Activated CD8-positive, alpha-beta T cell treated with anti-CD3 and anti-CD28 coated beads, Interleukin-2, amount 10 ng/mL, durations not matched to agents 7 days and 5 days (primary cell): ENCODE results near the gene ROBO2. TPM values are rescaled to one million over a fixed set of nuclear protein-coding genes. Genes with fewer than 3 reads are reported as not detected.

Experiments used
- ATAC-seq: fragments of 150-1000 bp; cut with Tn5 transposase; one replicate; pipeline ENCODE4 v1.10.0; 2021; ENCODE audit warnings: moderate library complexity
- CTCF ChIA-PET: fragments of 350-600 bp; sonication (Branson Sonifier 250); formaldehyde crosslinking; loops from one replicate; lab custom pipeline; 2021; ENCODE audit warnings: antibody characterized with exemption; lab: Charles Lee
- POLR2A ChIA-PET: fragments of 350-600 bp; sonication (Branson Sonifier 250); formaldehyde crosslinking; loops from one replicate; lab custom pipeline; 2021; ENCODE audit warnings: antibody characterized with exemption; lab: Charles Lee
- DNase-seq: peaks from one replicate; pipeline ENCODE4 v3.0.0-alpha.2; 2020
- H3K27ac Mint-ChIP-seq: one replicate; pipeline ENCODE4 v1.8.0; 2021; ENCODE audit warnings: mild to moderate bottlenecking, mixed read lengths
- H3K27me3 Mint-ChIP-seq: one replicate; pipeline ENCODE4 v1.8.0; 2021; ENCODE audit warnings: low read depth, mixed read lengths
- H3K36me3 Mint-ChIP-seq: one replicate; pipeline ENCODE4 v1.8.0; 2021; ENCODE audit warnings: low read depth, mixed read lengths
- H3K4me1 Mint-ChIP-seq: one replicate; pipeline ENCODE4 v1.8.0; 2021; ENCODE audit warnings: low read depth, mixed read lengths
- H3K4me3 Mint-ChIP-seq: one replicate; pipeline ENCODE4 v1.8.0; 2021; ENCODE audit warnings: mild to moderate bottlenecking, mixed read lengths
- H3K9me3 Mint-ChIP-seq: one replicate; pipeline ENCODE4 v1.8.0; 2022; ENCODE audit warnings: mixed read lengths; ENCODE audit not compliant: insufficient read depth
- total RNA-seq, 2 experiments: library from RNA; stranded (reverse); gene quantifications; one replicate each; pipeline ENCODE4 v1.2.3, GENCODE V29; 2021

ROBO2 gene
- total RNA-seq, 2 experiments from 2014 or later: not detected

DNA sequence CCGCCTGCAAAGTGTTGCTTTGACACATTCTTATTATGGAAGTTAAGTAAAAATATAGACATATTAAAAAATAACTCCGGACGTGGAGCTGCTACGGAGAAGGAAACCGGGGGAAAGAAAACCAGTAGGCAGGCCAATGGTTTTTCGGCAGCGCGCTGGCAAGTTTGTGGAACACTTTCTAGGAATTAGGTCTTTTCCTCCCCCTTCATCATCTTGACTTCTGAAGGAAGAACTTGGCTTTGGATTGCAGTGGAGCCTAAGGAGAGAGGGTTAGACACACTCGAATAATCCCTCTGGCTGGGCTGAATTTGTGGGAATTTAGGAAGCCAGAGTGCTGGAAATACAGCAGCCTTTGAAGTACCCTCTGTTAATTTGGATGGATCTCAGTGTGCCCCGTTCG, 317 bp downstream of the ROBO2 start:
- H3K27me3 Mint-ChIP-seq: peaks cover 19% of the 10 kb centered on the region
- H3K9me3 Mint-ChIP-seq: no peaks in the 10 kb centered on the region
- H3K27ac Mint-ChIP-seq: no peak overlapping the region
- no peak for DNase-seq
- no peaks in the 10 kb centered on the region for H3K36me3 Mint-ChIP-seq
- H3K4me1 Mint-ChIP-seq: no peaks in the 10 kb centered on the region
- CTCF ChIA-PET: no interaction called here
- POLR2A ChIA-PET: no interaction called here
- H3K4me3 Mint-ChIP-seq: no peak overlapping the region
- no peak for ATAC-seq

GRCh38 chr3:77040926-77041722, 1.2 kb downstream of the ROBO2 start:
- Mint-ChIP-seq H3K27me3 (peaks cover 19% of the 10 kb centered on the region), H3K36me3 (no peaks in the 10 kb centered on the region), H3K27ac (no peak overlapping the region), H3K4me3 (no peak overlapping the region), H3K4me1 (no peaks in the 10 kb centered on the region), H3K9me3 (no peaks in the 10 kb centered on the region)
- ATAC-seq: no peak
- POLR2A ChIA-PET: no interaction called here
- DNase-seq: no peak
- CTCF ChIA-PET: no interaction called here

DNA sequence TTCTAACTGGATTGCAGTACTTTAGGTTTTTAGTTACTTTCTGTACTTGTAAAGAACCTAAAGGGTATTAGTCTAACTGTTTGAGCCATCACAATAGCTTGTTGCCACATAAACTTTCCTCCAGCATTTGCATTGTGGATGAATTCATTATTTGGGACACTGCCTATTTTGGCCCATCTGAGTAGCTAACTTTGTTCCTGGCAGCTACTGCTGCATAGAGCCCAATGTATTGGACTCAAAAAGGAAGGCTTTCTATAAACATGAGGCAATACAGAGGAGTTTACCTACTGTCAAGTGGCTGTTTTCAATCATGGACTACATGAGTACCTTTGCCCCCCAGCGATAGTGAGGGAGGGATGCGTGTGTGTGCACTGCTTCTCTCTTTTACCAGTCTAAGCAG, 1.9 kb downstream of the ROBO2 start:
- Mint-ChIP-seq H3K4me1 (no peaks in the 10 kb centered on the region), H3K36me3 (no peaks in the 10 kb centered on the region), H3K4me3 (no peak overlapping the region), H3K9me3 (no peaks in the 10 kb centered on the region), H3K27ac (no peak overlapping the region), H3K27me3 (peaks cover 19% of the 10 kb centered on the region)
- DNase-seq (no peak), ATAC-seq (no peak)
- CTCF ChIA-PET: no interaction called here
- POLR2A ChIA-PET: no interaction called here

- H3K27me3 Mint-ChIP-seq: peaks cover 19% of the 10 kb centered on the region
These were observed 2.4 kb downstream of the ROBO2 start for GRCh38 chr3:77042343-77042742.

GRCh38 chr3:77042882-77043281, 3.0 kb downstream of the ROBO2 start:
- H3K36me3 Mint-ChIP-seq: no peaks in the 10 kb centered on the region
- ChIA-PET POLR2A (no interaction called here), CTCF (no interaction called here)
- DNase-seq (no peak), ATAC-seq (no peak)
- no peak overlapping the region for H3K4me3 Mint-ChIP-seq
- H3K4me1 Mint-ChIP-seq: no peaks in the 10 kb centered on the region
- no peak overlapping the region for H3K27ac Mint-ChIP-seq
- H3K27me3 Mint-ChIP-seq: peaks cover 19% of the 10 kb centered on the region
- no peaks in the 10 kb centered on the region for H3K9me3 Mint-ChIP-seq

More at GRCh38 chr3:77042343-77042742, 2.4 kb downstream of the ROBO2 start:
- ChIA-PET POLR2A (no interaction called here), CTCF (no interaction called here)
- Mint-ChIP-seq H3K9me3 (no peaks in the 10 kb centered on the region), H3K27ac (no peak overlapping the region), H3K4me1 (no peaks in the 10 kb centered on the region), H3K4me3 (no peak overlapping the region), H3K36me3 (no peaks in the 10 kb centered on the region)
- DNase-seq (no peak), ATAC-seq (no peak)

GRCh38 chr3:77045686-77046085, 5.8 kb downstream of the ROBO2 start:
- no peak for ATAC-seq
- no peak overlapping the region for H3K27ac Mint-ChIP-seq
- no peak overlapping the region for H3K4me3 Mint-ChIP-seq
- H3K27me3 Mint-ChIP-seq: peaks cover 3% of the 10 kb centered on the region
- no peak for DNase-seq
- H3K36me3 Mint-ChIP-seq: no peaks in the 10 kb centered on the region
- POLR2A ChIA-PET: interaction anchor here (0.6 kb wide), 1 partner anchor 437 kb away, joined by 4 read pairs; no protein-coding TSS in a partner anchor
- CTCF ChIA-PET: no interaction called here
- H3K4me1 Mint-ChIP-seq: no peaks in the 10 kb centered on the region
- H3K9me3 Mint-ChIP-seq: no peaks in the 10 kb centered on the region

GRCh38 chr3:77048186-77048585, 8.3 kb downstream of the ROBO2 start:
- no peaks in the 10 kb centered on the region for H3K27me3 Mint-ChIP-seq
- H3K4me1 Mint-ChIP-seq: no peaks in the 10 kb centered on the region
- no peaks in the 10 kb centered on the region for H3K36me3 Mint-ChIP-seq
- DNase-seq (no peak), ATAC-seq (no peak)
- ChIA-PET POLR2A (no interaction called here), CTCF (no interaction called here)
- H3K9me3 Mint-ChIP-seq: no peaks in the 10 kb centered on the region
- no peak overlapping the region for H3K27ac Mint-ChIP-seq
- H3K4me3 Mint-ChIP-seq: no peak overlapping the region

DNA sequence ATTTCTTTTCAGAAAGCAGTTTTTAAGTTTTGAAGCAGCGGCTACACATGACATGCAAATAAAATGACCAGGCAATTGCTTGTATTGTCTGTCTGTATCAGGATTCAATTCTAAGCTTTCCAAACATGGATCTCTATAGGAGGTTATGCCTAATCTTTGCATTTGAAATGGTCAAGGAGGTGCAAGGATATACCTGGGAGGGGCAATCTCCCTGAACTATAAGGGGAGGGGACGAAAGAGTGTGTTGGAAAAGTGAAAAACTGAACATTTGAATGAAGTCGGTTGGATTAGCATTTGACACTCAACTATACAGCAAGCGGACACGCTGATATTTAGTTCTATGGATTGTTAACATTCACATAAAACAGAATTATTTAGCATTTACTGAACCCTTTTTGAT, 11.7 kb downstream of the ROBO2 start:
- no peak for DNase-seq
- Mint-ChIP-seq H3K4me1 (no peaks in the 10 kb centered on the region), H3K36me3 (no peaks in the 10 kb centered on the region), H3K27me3 (no peaks in the 10 kb centered on the region), H3K27ac (no peak overlapping the region), H3K9me3 (peaks cover 2% of the 10 kb centered on the region), H3K4me3 (no peak overlapping the region)
- ATAC-seq: no peak
- POLR2A ChIA-PET: no interaction called here
- CTCF ChIA-PET: no interaction called here

DNA sequence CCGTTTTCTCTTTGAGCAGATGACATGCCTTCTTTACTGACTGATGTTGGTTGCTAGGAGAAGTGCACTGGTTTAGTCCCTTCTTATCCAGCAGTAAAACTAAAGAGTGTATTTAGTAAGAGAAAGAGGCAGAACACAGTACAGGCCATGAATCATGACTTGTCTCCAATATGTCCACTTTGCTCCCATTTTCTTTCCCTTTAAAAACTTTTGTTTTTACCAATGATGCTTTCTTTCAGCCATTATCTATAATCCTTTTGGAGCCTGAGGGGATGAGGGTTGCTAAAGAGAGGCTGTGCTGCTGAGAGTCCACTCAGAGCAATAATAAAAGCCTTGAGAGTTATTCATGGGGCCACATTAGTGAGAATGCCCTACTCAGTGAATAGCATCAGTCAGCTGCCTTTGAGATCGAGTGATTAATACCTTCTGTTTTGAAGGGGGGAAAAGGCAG, 12.2 kb downstream of the ROBO2 start:
- POLR2A ChIA-PET: no interaction called here
- Mint-ChIP-seq H3K4me1 (no peaks in the 10 kb centered on the region), H3K9me3 (peaks cover 4% of the 10 kb centered on the region), H3K4me3 (no peak overlapping the region), H3K36me3 (no peaks in the 10 kb centered on the region), H3K27ac (no peak overlapping the region), H3K27me3 (no peaks in the 10 kb centered on the region)
- CTCF ChIA-PET: no interaction called here
- no peak for ATAC-seq
- DNase-seq: no peak

GRCh38 chr3:77052733-77053670, 13.1 kb downstream of the ROBO2 start:
- H3K4me3 Mint-ChIP-seq: no peak overlapping the region
- H3K36me3 Mint-ChIP-seq: no peaks in the 10 kb centered on the region
- CTCF ChIA-PET: no interaction called here
- POLR2A ChIA-PET: no interaction called here
- no peak overlapping the region for H3K27ac Mint-ChIP-seq
- ATAC-seq (no peak), DNase-seq (no peak)
- H3K27me3 Mint-ChIP-seq: no peaks in the 10 kb centered on the region
- peaks cover 4% of the 10 kb centered on the region for H3K9me3 Mint-ChIP-seq
- no peaks in the 10 kb centered on the region for H3K4me1 Mint-ChIP-seq

GRCh38 chr3:77053795-77054194, 13.9 kb downstream of the ROBO2 start:
- H3K4me3 Mint-ChIP-seq: no peak overlapping the region
- peaks cover 4% of the 10 kb centered on the region for H3K9me3 Mint-ChIP-seq
- ChIA-PET POLR2A (no interaction called here), CTCF (no interaction called here)
- no peaks in the 10 kb centered on the region for H3K4me1 Mint-ChIP-seq
- no peak overlapping the region for H3K27ac Mint-ChIP-seq
- H3K27me3 Mint-ChIP-seq: no peaks in the 10 kb centered on the region
- DNase-seq (no peak), ATAC-seq (no peak)
- H3K36me3 Mint-ChIP-seq: no peaks in the 10 kb centered on the region

GRCh38 chr3:77055841-77056341, 16.0 kb downstream of the ROBO2 start:
- no peak for ATAC-seq
- Mint-ChIP-seq H3K4me1 (no peaks in the 10 kb centered on the region), H3K27me3 (no peaks in the 10 kb centered on the region), H3K36me3 (no peaks in the 10 kb centered on the region), H3K27ac (no peak overlapping the region), H3K4me3 (no peak overlapping the region), H3K9me3 (peaks cover 4% of the 10 kb centered on the region)
- ChIA-PET POLR2A (no interaction called here), CTCF (no interaction called here)
- no peak for DNase-seq
